ENCODE data around the gene EEF1AKMT4. TPM values are rescaled to one million over a fixed set of nuclear protein-coding genes. Genes with fewer than 3 reads are reported as not detected.

The EEF1AKMT4 gene
- 3.9 TPM for polyA plus RNA-seq (2013, experiment 1 of 2)
- 3.6 TPM for polyA plus RNA-seq (2013, experiment 2 of 2)

- H3K4ac ChIP-seq (ENCODE audit: low read depth in 1 of 2, low read length in 2 of 2): peak within 1 kb of the TSS; percentile 80 to 86
- H3K4me1 ChIP-seq (ENCODE audit: control insufficient read depth, insufficient read depth, low read depth, low read length): peaks cover 1% of the 10 kb centered on the region
- H4K91ac ChIP-seq (ENCODE audit: low read length): peak within 1 kb of the TSS; percentile 90
- peak within 1 kb of the TSS; percentile 98 for H3K9ac ChIP-seq (ENCODE audit: low read length)
- no peak within 1 kb of the TSS for H3K23ac ChIP-seq (ENCODE audit: low read length in 2 of 2)
- WGBS: under 1% methylated on average over 54 of the region's 54 CpGs
- H3K18ac ChIP-seq (ENCODE audit: low read depth in 1 of 2, low read length in 2 of 2): peak within 1 kb of the TSS; percentile 85 to 99
- H3K4me2 ChIP-seq (ENCODE audit: low read length, poor library complexity, severe bottlenecking): peak within 1 kb of the TSS; percentile 100
- H3K4me3 ChIP-seq (ENCODE audit: insufficient read depth in 1 of 2, low read depth in 1 of 2, low read length in 2 of 2): peak within 1 kb of the TSS; percentile 93 to 98
- H2BK12ac ChIP-seq (ENCODE audit: low read length in 2 of 2): peak within 1 kb of the TSS in 1 of 2 experiments; percentile 40
- no peak within 1 kb of the TSS for H2AK5ac ChIP-seq (ENCODE audit: low read length, severe bottlenecking)
- no peaks in the 10 kb centered on the region for H3K9me3 ChIP-seq (ENCODE audit: control insufficient read depth, low read length)
- peak within 1 kb of the TSS; percentile 1 for H2BK5ac ChIP-seq (ENCODE audit: low read depth, low read length, poor library complexity, severe bottlenecking)
- peaks cover 24% of the 10 kb centered on the region for H3K79me1 ChIP-seq (replicated peaks; ENCODE audit: low read length, poor library complexity, severe bottlenecking)
- H2BK15ac ChIP-seq (ENCODE audit: low read depth, poor library complexity, severe bottlenecking): peak within 1 kb of the TSS; percentile 36
- H2BK120ac ChIP-seq (ENCODE audit: low read depth, low read length): peak within 1 kb of the TSS; percentile 69
- H3K27me3 ChIP-seq (ENCODE audit: control insufficient read depth in 1 of 2, insufficient read depth in 1 of 2, low read length in 2 of 2): no peaks in the 10 kb centered on the region
- peaks cover 11 to 13% of the 10 kb centered on the region in 2 experiments for H3K36me3 ChIP-seq (ENCODE audit: control insufficient read depth in 1 of 2, insufficient read depth in 2 of 2, low read depth in 1 of 2, low read length in 2 of 2)
- H2AFZ ChIP-seq (ENCODE audit: low read depth, low read length): peak within 1 kb of the TSS; percentile 98
- H3K14ac ChIP-seq (ENCODE audit: low read length in 2 of 2): peak within 1 kb of the TSS in 1 of 2 experiments; percentile 99
- DNase-seq: peak; percentile 99
- peak within 1 kb of the TSS; percentile 99 for H4K8ac ChIP-seq (ENCODE audit: low read length)
- H3K27ac ChIP-seq (ENCODE audit: low read length, poor library complexity, severe bottlenecking): peak within 1 kb of the TSS; percentile 86
Observed at GRCh38 chr3:184249412-184250166, at the start of gene EEF1AKMT4. EEF1AKMT4 (plus strand) TSS chr3:184249672; CDS start chr3:184249695, 23 bp downstream.

- H3K23ac ChIP-seq (ENCODE audit: low read length in 2 of 2): no peak overlapping the region
- no peak overlapping the region for H3K4ac ChIP-seq (ENCODE audit: low read depth in 1 of 2, low read length in 2 of 2)
- no peak overlapping the region for H3K18ac ChIP-seq (ENCODE audit: low read depth in 1 of 2, low read length in 2 of 2)
- H2BK15ac ChIP-seq (ENCODE audit: low read depth, poor library complexity, severe bottlenecking): no peak overlapping the region
- H2BK120ac ChIP-seq (ENCODE audit: low read depth, low read length): no peak overlapping the region
- no peak overlapping the region for H4K91ac ChIP-seq (ENCODE audit: low read length)
- peaks cover 9 to 10% of the 10 kb centered on the region in 2 experiments for H3K36me3 ChIP-seq (ENCODE audit: control insufficient read depth in 1 of 2, insufficient read depth in 2 of 2, low read depth in 1 of 2, low read length in 2 of 2)
- no peak for DNase-seq
- H2AFZ ChIP-seq (ENCODE audit: low read depth, low read length): no peak overlapping the region
- H3K4me3 ChIP-seq (ENCODE audit: insufficient read depth in 1 of 2, low read depth in 1 of 2, low read length in 2 of 2): no peak overlapping the region
- H3K9me3 ChIP-seq (ENCODE audit: control insufficient read depth, low read length): no peaks in the 10 kb centered on the region
- no peak overlapping the region for H2BK5ac ChIP-seq (ENCODE audit: low read depth, low read length, poor library complexity, severe bottlenecking)
- no peak overlapping the region for H2AK5ac ChIP-seq (ENCODE audit: low read length, severe bottlenecking)
- H4K8ac ChIP-seq (ENCODE audit: low read length): no peak overlapping the region
- H3K27ac ChIP-seq (ENCODE audit: low read length, poor library complexity, severe bottlenecking): no peak overlapping the region
- H3K14ac ChIP-seq (ENCODE audit: low read length in 2 of 2): no peak overlapping the region
- H3K4me1 ChIP-seq (ENCODE audit: control insufficient read depth, insufficient read depth, low read depth, low read length): peaks cover 2% of the 10 kb centered on the region
- H3K27me3 ChIP-seq (ENCODE audit: control insufficient read depth in 1 of 2, insufficient read depth in 1 of 2, low read length in 2 of 2): peaks cover 9 to 12% of the 10 kb centered on the region in 2 experiments
- H2BK12ac ChIP-seq (ENCODE audit: low read length in 2 of 2): no peak overlapping the region
- H3K79me1 ChIP-seq (replicated peaks; ENCODE audit: low read length, poor library complexity, severe bottlenecking): no peaks in the 10 kb centered on the region
- no peak overlapping the region for H3K9ac ChIP-seq (ENCODE audit: low read length)
- no peak overlapping the region for H3K4me2 ChIP-seq (ENCODE audit: low read length, poor library complexity, severe bottlenecking)
Observed at GRCh38 chr3:184200825-184201224, 48.6 kb upstream of the EEF1AKMT4 start.

DNA sequence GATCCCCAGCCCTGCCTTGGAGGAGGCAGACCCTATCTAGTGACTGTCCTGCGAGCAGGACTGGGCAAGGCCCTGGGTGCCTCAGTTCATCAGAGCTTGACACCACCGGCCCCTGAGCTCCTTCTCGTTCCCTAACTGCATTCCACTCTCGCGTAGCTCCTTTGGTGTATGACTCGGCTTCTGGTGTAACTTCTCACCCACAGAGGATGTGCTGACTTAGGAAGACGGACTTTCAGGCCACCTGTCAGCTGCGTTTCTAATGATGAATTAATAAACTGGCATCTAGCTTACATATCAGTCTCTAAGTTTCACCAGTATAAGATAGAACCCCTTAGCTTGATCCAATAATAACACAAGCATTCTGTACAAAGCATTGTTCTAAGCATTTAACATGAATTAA, 45.9 kb upstream of the EEF1AKMT4 start:
- Histone ChIP-seq H2BK120ac (ENCODE audit: low read depth, low read length) (no peak overlapping the region), H3K27ac (ENCODE audit: low read length, poor library complexity, severe bottlenecking) (no peak overlapping the region), H3K23ac (ENCODE audit: low read length in 2 of 2) (no peak overlapping the region), H4K91ac (ENCODE audit: low read length) (no peak overlapping the region), H3K18ac (ENCODE audit: low read depth in 1 of 2, low read length in 2 of 2) (no peak overlapping the region), H2AFZ (ENCODE audit: low read depth, low read length) (no peak overlapping the region), H3K36me3 (ENCODE audit: control insufficient read depth in 1 of 2, insufficient read depth in 2 of 2, low read depth in 1 of 2, low read length in 2 of 2) (no peaks in the 10 kb centered on the region), H2BK5ac (ENCODE audit: low read depth, low read length, poor library complexity, severe bottlenecking) (no peak overlapping the region), H3K27me3 (ENCODE audit: control insufficient read depth in 1 of 2, insufficient read depth in 1 of 2, low read length in 2 of 2) (peaks cover 21 to 31% of the 10 kb centered on the region in 2 experiments), H4K8ac (ENCODE audit: low read length) (no peak overlapping the region), H3K4me1 (ENCODE audit: control insufficient read depth, insufficient read depth, low read depth, low read length) (no peaks in the 10 kb centered on the region), H3K9me3 (ENCODE audit: control insufficient read depth, low read length) (no peaks in the 10 kb centered on the region), H3K79me1 (replicated peaks; ENCODE audit: low read length, poor library complexity, severe bottlenecking) (no peaks in the 10 kb centered on the region), H3K14ac (ENCODE audit: low read length in 2 of 2) (no peak overlapping the region), H3K4me2 (ENCODE audit: low read length, poor library complexity, severe bottlenecking) (no peak overlapping the region), H2AK5ac (ENCODE audit: low read length, severe bottlenecking) (no peak overlapping the region), H3K4me3 (ENCODE audit: insufficient read depth in 1 of 2, low read depth in 1 of 2, low read length in 2 of 2) (no peak overlapping the region), H2BK12ac (ENCODE audit: low read length in 2 of 2) (no peak overlapping the region), H3K4ac (ENCODE audit: low read depth in 1 of 2, low read length in 2 of 2) (no peak overlapping the region), H2BK15ac (ENCODE audit: low read depth, poor library complexity, severe bottlenecking) (no peak overlapping the region), H3K9ac (ENCODE audit: low read length) (no peak overlapping the region)
- DNase-seq: no peak
- 78% methylated on average over 8 of the region's 8 CpGs for WGBS

GRCh38 chr3:184209146-184209923, 40.1 kb upstream of the EEF1AKMT4 start:
- Histone ChIP-seq H2BK12ac (ENCODE audit: low read length in 2 of 2) (no peak overlapping the region), H2AK5ac (ENCODE audit: low read length, severe bottlenecking) (no peak overlapping the region), H4K91ac (ENCODE audit: low read length) (no peak overlapping the region), H3K9me3 (ENCODE audit: control insufficient read depth, low read length) (no peaks in the 10 kb centered on the region), H3K9ac (ENCODE audit: low read length) (no peak overlapping the region), H2BK15ac (ENCODE audit: low read depth, poor library complexity, severe bottlenecking) (no peak overlapping the region), H3K4ac (ENCODE audit: low read depth in 1 of 2, low read length in 2 of 2) (no peak overlapping the region), H3K4me2 (ENCODE audit: low read length, poor library complexity, severe bottlenecking) (no peak overlapping the region), H2BK5ac (ENCODE audit: low read depth, low read length, poor library complexity, severe bottlenecking) (no peak overlapping the region), H3K14ac (ENCODE audit: low read length in 2 of 2) (no peak overlapping the region), H4K8ac (ENCODE audit: low read length) (no peak overlapping the region), H3K4me1 (ENCODE audit: control insufficient read depth, insufficient read depth, low read depth, low read length) (no peaks in the 10 kb centered on the region), H3K4me3 (ENCODE audit: insufficient read depth in 1 of 2, low read depth in 1 of 2, low read length in 2 of 2) (no peak overlapping the region), H3K27me3 (ENCODE audit: control insufficient read depth in 1 of 2, insufficient read depth in 1 of 2, low read length in 2 of 2) (peaks cover 15 to 23% of the 10 kb centered on the region in 2 experiments), H2BK120ac (ENCODE audit: low read depth, low read length) (no peak overlapping the region), H3K27ac (ENCODE audit: low read length, poor library complexity, severe bottlenecking) (no peak overlapping the region), H3K18ac (ENCODE audit: low read depth in 1 of 2, low read length in 2 of 2) (no peak overlapping the region), H3K36me3 (ENCODE audit: control insufficient read depth in 1 of 2, insufficient read depth in 2 of 2, low read depth in 1 of 2, low read length in 2 of 2) (no peaks in the 10 kb centered on the region), H3K79me1 (replicated peaks; ENCODE audit: low read length, poor library complexity, severe bottlenecking) (no peaks in the 10 kb centered on the region), H2AFZ (ENCODE audit: low read depth, low read length) (no peak overlapping the region), H3K23ac (ENCODE audit: low read length in 2 of 2) (no peak overlapping the region)
- no peak for DNase-seq
- 78% methylated on average over 10 of the region's 11 CpGs for WGBS
